Suppressor macrophage treated with lipopolysaccharide for 4 hours (primary cell): ENCODE data around the gene ANGEL2.
"Not testable (repeated sequence)": the region's sequence is repeated elsewhere in the genome, so short reads cannot be mapped to it uniquely, and the experiment has no call there.

Experiments used
- DNase-seq: peaks from one replicate; pipeline ENCODE4 v3.0.0-alpha.2; 2020

Gene ANGEL2

DNA sequence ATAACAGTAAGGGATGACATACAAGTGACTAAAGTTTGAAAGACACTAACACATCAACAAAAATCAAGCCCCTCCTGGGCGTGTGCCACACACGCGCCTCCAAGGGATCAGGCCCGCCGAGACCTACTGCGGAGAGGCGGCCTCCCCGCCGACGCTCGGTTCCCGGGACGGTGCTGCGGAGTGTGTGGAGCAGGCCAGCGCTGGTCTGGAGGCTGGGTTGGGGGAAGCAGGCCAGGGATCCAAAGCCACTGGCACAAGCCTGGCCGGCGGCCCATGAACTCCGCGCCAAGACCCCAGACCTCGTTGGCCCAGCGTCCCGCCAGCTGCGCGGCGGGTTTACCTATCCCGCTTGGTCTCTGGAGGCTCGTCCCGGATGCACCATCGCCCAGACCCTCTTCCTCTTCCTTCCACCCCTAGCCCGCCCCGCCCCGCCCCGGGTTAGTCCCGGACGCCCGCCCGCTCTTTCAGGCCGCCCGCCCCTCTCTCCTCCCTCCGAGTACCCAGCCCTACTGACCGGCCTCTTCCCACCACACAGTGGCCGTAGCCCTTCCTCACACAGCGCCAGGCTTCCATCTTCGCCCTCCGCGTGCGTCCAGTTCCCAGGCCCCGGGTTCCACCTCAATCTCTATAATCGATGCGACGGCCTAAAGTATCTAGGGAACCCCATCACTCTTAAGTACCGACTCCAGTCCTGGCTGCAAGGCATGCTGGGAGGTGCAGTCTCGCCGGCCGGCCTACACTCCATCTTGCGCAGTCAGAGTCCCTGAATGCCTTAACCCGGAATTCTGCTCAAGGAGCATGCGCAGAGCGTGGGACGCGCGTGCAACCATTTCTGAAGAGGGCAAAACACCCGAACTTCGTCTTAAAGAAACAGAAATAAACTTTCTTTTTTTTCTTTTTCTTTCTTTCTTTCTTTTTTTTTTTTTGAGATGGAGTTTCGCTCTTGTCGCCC is at the start of gene ANGEL2:
Gene ANGEL2 (minus strand): TSS at position 769 of the 952 bp plus-strand sequence. CDS start 196 bp downstream, at position 573.
- peak; percentile 98 for DNase-seq

DNA sequence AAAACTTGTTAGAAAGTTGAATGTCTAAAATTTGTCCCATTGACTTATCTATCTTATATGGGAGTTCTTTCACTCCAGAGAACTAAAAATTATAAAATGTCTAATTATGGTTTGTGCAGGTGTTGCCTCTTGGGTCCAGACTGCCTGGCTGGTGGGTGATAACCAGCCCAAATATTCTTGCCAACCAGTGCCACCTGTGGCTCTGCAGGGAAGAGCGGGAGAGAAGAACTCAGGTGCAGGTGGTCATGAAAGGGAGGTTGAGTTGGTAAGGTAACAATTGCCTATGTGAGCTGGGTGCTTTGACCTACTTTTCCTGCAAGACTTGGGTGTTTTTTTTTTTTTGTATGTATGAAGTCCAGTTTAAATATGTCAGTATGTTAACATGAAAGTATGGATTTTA is 45.6 kb upstream of the ANGEL2 start:
- DNase-seq: no peak

GRCh38 chr1:213060836-213061235 is 45.2 kb upstream of the ANGEL2 start:
- no peak for DNase-seq

- no peak for DNase-seq
Observed at GRCh38 chr1:213057264-213058059, 41.8 kb upstream of the ANGEL2 start.

- DNase-seq: no peak
Observed at GRCh38 chr1:213055767-213056166, 40.1 kb upstream of the ANGEL2 start.

DNA sequence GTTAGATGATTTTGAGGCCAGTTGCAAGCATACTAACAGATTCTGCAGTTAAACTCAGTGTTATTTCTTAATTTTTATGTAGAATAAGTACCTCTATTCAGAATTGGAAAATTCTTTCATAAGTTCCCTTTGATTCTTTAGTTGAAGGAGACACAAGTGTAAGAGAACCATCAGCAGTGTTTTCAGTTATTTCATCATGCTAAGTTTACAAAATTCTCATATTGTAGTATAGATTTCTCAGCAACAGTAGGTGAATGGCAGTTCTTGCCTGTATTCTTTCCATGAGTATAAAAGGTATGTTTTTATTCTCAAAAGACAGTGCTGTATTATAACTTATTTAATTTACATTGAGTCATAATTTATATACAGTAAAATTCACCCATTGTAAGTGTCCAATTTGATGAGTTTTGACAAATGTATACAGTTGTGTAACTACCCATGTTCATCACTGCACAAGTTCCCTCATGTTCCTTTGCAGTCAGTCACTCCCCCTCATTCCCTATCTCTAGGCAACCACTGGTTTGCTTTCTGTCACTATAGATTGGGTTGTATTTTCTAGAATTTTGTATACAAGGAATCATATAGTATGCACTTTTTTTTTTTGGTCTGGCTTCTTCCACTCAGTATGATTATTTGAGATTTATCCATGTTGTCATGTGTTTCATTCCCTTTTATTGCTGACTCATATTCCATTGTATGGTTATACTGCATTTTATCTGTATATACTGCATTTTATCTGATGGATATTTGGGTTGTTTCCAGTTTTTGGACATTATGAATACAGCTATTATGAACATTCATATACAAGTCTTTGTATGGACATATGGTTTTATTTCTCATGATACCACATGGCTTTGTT is 39.3 kb upstream of the ANGEL2 start:
- peak; percentile 37 for DNase-seq

- no peak for DNase-seq
Observed at GRCh38 chr1:213054142-213054541, 38.5 kb upstream of the ANGEL2 start.

- DNase-seq: no peak
Observed at GRCh38 chr1:213053455-213053854, 37.8 kb upstream of the ANGEL2 start.

GRCh38 chr1:213051881-213052202 is 36.2 kb upstream of the ANGEL2 start:
- DNase-seq: no peak

- peak; percentile 88 for DNase-seq
Observed at GRCh38 chr1:213051127-213051880, 35.6 kb upstream of the ANGEL2 start, which contains the start of gene RPS6KC1. Gene RPS6KC1 (plus strand): TSS chr1:213051241. CDS start chr1:213051405, 164 bp downstream.

DNA sequence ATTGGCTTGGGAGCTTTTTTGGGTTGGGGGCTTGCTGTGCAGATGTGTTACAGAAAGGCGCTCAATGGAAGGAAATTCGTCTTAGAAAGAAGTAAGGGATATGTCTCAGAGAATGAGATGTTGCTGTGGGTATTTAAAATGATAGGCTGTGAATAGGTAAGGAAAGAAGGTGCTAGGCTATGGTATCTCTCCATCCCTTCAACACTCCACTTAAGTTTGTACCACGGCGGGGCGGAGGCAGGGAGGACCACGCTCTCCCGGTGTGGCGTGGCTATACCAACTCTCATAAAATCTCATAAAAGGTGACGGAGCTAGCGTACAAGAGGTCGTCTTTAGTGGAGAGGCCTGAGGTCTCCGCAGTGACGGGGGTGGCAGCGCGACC is 35.1 kb upstream of the ANGEL2 start:
- no peak for DNase-seq

GRCh38 chr1:213049232-213049631 is 33.6 kb upstream of the ANGEL2 start:
- no peak for DNase-seq

- not testable (repeated sequence) for DNase-seq
Observed at GRCh38 chr1:213045321-213046226, 29.9 kb upstream of the ANGEL2 start.

- DNase-seq: peak; percentile 18
Observed at GRCh38 chr1:213041443-213041842, 25.8 kb upstream of the ANGEL2 start.

- DNase-seq: no peak
Observed at GRCh38 chr1:213035573-213035972, 19.9 kb upstream of the ANGEL2 start.

GRCh38 chr1:213034713-213035112 is 19.0 kb upstream of the ANGEL2 start:
- no peak for DNase-seq

DNA sequence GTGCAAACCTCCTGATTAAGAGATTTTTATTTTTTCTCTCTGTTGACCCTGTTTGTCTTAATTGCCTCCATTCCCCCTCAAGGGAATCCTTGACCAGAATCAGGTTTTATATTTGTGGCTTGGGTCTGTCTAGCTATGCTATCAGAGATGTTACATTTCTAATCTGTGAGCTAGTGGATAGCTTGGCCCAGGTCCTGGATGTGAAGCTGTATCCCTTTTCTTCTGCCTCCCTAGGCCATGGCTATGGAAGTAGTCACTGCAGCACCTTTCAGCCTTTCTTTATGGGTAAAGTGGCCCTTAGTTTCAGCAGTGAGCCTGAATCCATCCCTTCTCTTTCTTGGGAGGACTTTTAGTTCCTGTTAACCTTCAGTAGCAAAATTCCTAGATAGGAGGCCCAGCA is 17.0 kb upstream of the ANGEL2 start:
- no peak for DNase-seq

DNA sequence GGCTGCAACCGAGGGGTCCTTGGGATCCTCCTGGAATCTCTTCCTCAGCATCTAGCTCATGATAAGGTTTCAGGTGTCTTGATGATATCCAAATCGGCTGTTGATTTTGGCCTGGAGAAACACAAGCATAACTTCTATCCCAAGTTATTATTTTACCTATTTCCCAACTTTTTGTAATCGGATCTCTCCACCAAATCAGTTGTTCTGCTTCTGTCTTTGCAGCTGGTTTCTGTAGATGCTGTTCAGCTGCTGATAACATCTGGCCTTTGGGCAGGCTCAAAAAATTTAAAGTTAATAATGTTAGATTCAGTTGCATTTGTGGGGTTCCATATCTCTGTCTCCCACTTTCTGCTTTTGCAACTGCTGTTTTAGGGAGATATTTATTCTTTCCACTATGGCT is 11.4 kb upstream of the ANGEL2 start:
- DNase-seq: not testable (repeated sequence)

- no peak for DNase-seq
Observed at GRCh38 chr1:213020016-213020415, 4.3 kb upstream of the ANGEL2 start.

DNA sequence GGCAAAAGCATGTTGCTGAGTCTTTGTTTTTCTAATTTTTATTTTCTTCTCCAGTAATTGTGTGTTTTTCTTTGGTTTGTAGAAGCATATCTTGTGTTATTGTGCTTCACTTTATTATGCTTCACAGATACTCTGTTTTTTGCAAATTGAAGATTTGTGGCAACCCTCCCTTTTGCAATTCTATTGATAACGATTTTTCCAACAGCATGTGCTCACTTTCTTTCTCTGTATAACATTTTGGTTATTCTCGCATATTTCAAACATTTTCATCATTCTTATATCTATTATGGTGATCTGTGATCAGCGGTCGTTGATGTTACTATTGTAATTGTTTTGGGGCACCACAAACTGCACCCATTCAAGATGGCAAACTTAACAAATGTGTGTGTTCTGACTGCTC is 3.8 kb upstream of the ANGEL2 start:
- no peak for DNase-seq
